ENCODE measurements around the gene BAX. TPM values are rescaled to one million over a fixed set of nuclear protein-coding genes. Genes with fewer than 3 reads are reported as not detected.

The BAX gene
- total RNA-seq, 1 experiment from 2014 or later, result 61.4 TPM

DNA sequence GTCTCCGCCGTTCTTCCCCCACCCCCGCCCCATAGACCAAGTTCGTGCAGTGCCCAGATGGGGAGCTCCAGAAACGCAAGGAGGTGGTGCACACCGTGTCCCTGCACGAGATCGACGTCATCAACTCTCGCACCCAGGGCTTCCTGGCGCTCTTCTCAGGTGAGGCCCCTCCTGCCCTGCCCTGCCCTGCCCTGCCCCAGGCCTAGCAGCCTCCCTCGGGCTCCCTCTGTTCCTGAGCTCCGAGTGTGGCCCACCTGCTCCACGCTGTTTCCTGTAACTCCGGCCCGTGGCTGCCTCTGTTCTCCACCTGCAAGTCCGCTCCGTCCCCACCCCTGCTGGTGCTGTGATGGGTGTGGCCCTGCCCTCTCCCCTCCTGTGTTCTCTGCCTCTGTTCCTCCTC lies 55.8 kb downstream of the BAX start:
- DNase-seq, result no peak
- no peak overlapping the region for H3K4me3 ChIP-seq
- no peaks in the 10 kb centered on the region for H3K27me3 ChIP-seq
- H3K36me3 ChIP-seq, result peaks cover 82% of the 10 kb centered on the region
- no peaks in the 10 kb centered on the region for H3K9me3 ChIP-seq

- H3K4me3 ChIP-seq, result no peak overlapping the region
- DNase-seq, result no peak
- H3K9me3 ChIP-seq, result no peaks in the 10 kb centered on the region
- peaks cover 80% of the 10 kb centered on the region for H3K36me3 ChIP-seq
- no peaks in the 10 kb centered on the region for H3K27me3 ChIP-seq
Observed at GRCh38 chr19:49011194-49011593, 56.5 kb downstream of the BAX start.

Other genes starting within 250 kb of the BAX start
- 0.79 TPM in 1 of 2 replicates, not detected in the other for gene MAMSTR, start 235.2 kb upstream of the BAX start, total RNA-seq (2014; rRNA removed; shearing (Covaris generic); ENCODE audit: low replicate concordance)
- 0.72 TPM in 1 of 2 replicates, not detected in the other for gene RASIP1, start 214.3 kb upstream of the BAX start, total RNA-seq (2014; rRNA removed; shearing (Covaris generic); ENCODE audit: low replicate concordance)
- gene IZUMO1, start 208.0 kb upstream of the BAX start, total RNA-seq (2014; rRNA removed; shearing (Covaris generic); ENCODE audit: low replicate concordance), result not detected in 2 replicates
- 0.07 and 0.16 TPM in 2 replicates for gene FUT1, start 202.2 kb upstream of the BAX start, total RNA-seq (2014; rRNA removed; shearing (Covaris generic); ENCODE audit: low replicate concordance)
- gene FGF21, start 199.4 kb upstream of the BAX start, total RNA-seq (2014; rRNA removed; shearing (Covaris generic); ENCODE audit: low replicate concordance), result not detected in 2 replicates
- gene BCAT2, start 143.8 kb upstream of the BAX start, total RNA-seq (2014; rRNA removed; shearing (Covaris generic); ENCODE audit: low replicate concordance), result 21.3 and 59.1 TPM in 2 replicates
- not detected in 2 replicates for gene HSD17B14, start 118.4 kb upstream of the BAX start, total RNA-seq (2014; rRNA removed; shearing (Covaris generic); ENCODE audit: low replicate concordance)
- 5.4 and 14.5 TPM in 2 replicates for gene PLEKHA4, start 86.3 kb upstream of the BAX start, total RNA-seq (2014; rRNA removed; shearing (Covaris generic); ENCODE audit: low replicate concordance)
- gene PPP1R15A, start 82.5 kb upstream of the BAX start, total RNA-seq (2014; rRNA removed; shearing (Covaris generic); ENCODE audit: low replicate concordance), result 26.1 and 36.4 TPM in 2 replicates
- not detected in 2 replicates for gene TULP2, start 56.1 kb upstream of the BAX start, total RNA-seq (2014; rRNA removed; shearing (Covaris generic); ENCODE audit: low replicate concordance)
- gene NUCB1, start 54.6 kb upstream of the BAX start, total RNA-seq (2014; rRNA removed; shearing (Covaris generic); ENCODE audit: low replicate concordance), result 157 and 236 TPM in 2 replicates
- not detected in 2 replicates for gene DHDH, start 21.2 kb upstream of the BAX start, total RNA-seq (2014; rRNA removed; shearing (Covaris generic); ENCODE audit: low replicate concordance)
- 880 and 1,766 TPM in 2 replicates for gene FTL, start 10.4 kb downstream of the BAX start, total RNA-seq (2014; rRNA removed; shearing (Covaris generic); ENCODE audit: low replicate concordance)
- 34.3 and 46.2 TPM in 2 replicates for gene GYS1, start 38.4 kb downstream of the BAX start, total RNA-seq (2014; rRNA removed; shearing (Covaris generic); ENCODE audit: low replicate concordance)
- gene RUVBL2, start 39.0 kb downstream of the BAX start, total RNA-seq (2014; rRNA removed; shearing (Covaris generic); ENCODE audit: low replicate concordance), result 386 and 644 TPM in 2 replicates
- gene LHB, start 62.2 kb downstream of the BAX start, total RNA-seq (2014; rRNA removed; shearing (Covaris generic); ENCODE audit: low replicate concordance), result not detected in 2 replicates
- not detected in 2 replicates for gene CGB3, start 69.5 kb downstream of the BAX start, total RNA-seq (2014; rRNA removed; shearing (Covaris generic); ENCODE audit: low replicate concordance)
- gene CGB2, start 77.0 kb downstream of the BAX start, total RNA-seq (2014; rRNA removed; shearing (Covaris generic); ENCODE audit: low replicate concordance), result not detected in 2 replicates
- gene CGB1, start 82.0 kb downstream of the BAX start, total RNA-seq (2014; rRNA removed; shearing (Covaris generic); ENCODE audit: low replicate concordance), result not detected in 2 replicates
- gene CGB5, start 89.0 kb downstream of the BAX start, total RNA-seq (2014; rRNA removed; shearing (Covaris generic); ENCODE audit: low replicate concordance), result not detected in 2 replicates
- gene CGB8, start 94.2 kb downstream of the BAX start, total RNA-seq (2014; rRNA removed; shearing (Covaris generic); ENCODE audit: low replicate concordance), result not detected in 2 replicates
- gene CGB7, start 102.9 kb downstream of the BAX start, total RNA-seq (2014; rRNA removed; shearing (Covaris generic); ENCODE audit: low replicate concordance), result not detected in 2 replicates
- gene NTF4, start 109.9 kb downstream of the BAX start, total RNA-seq (2014; rRNA removed; shearing (Covaris generic); ENCODE audit: low replicate concordance), result not detected in 2 replicates
- not detected in 2 replicates for gene KCNA7, start 117.8 kb downstream of the BAX start, total RNA-seq (2014; rRNA removed; shearing (Covaris generic); ENCODE audit: low replicate concordance)
- 172 and 247 TPM in 2 replicates for gene SNRNP70, start 130.6 kb downstream of the BAX start, total RNA-seq (2014; rRNA removed; shearing (Covaris generic); ENCODE audit: low replicate concordance)
- gene LIN7B, start 159.5 kb downstream of the BAX start, total RNA-seq (2014; rRNA removed; shearing (Covaris generic); ENCODE audit: low replicate concordance), result 12.3 and 20.4 TPM in 2 replicates
- 3.7 and 4.6 TPM in 2 replicates for gene C19orf73, start 164.3 kb downstream of the BAX start, total RNA-seq (2014; rRNA removed; shearing (Covaris generic); ENCODE audit: low replicate concordance)
- 3.4 and 21.4 TPM in 2 replicates for gene PPFIA3, start 164.7 kb downstream of the BAX start, total RNA-seq (2014; rRNA removed; shearing (Covaris generic); ENCODE audit: low replicate concordance)
- gene HRC, start 200.5 kb downstream of the BAX start, total RNA-seq (2014; rRNA removed; shearing (Covaris generic); ENCODE audit: low replicate concordance), result not detected in 2 replicates
- gene TRPM4, start 202.9 kb downstream of the BAX start, total RNA-seq (2014; rRNA removed; shearing (Covaris generic); ENCODE audit: low replicate concordance), result 7.9 and 8.4 TPM in 2 replicates

Data from MG63 (cell line).